IMR-90 (cell line): ENCODE data around the gene TMEM238. TPM values are rescaled to one million over a fixed set of nuclear protein-coding genes. Genes with fewer than 3 reads are reported as not detected.

Source experiments
- ATAC-seq: fragments of 200-7000 bp; cut with Tn5 transposase; 2 replicates; pipeline ENCODE4 v1.9.1; 2020; ENCODE audit warnings: low read depth, mild to moderate bottlenecking, moderate library complexity
- BruUV-seq: library from RNA; stranded (reverse); fragments of 400-500 nt; replicated peaks from 2 replicates; lab custom pipeline; 2021; lab: Mats Ljungman, UMichigan
- CTCF ChIA-PET: fragments of 300-600 bp; formaldehyde crosslinking; extraction: SDS; loops from one replicate; lab custom pipeline; 2021; ENCODE audit warnings: antibody characterized with exemption; lab: Yijun Ruan, JAX
- POLR2A ChIA-PET: fragments of 300-600 bp; sonication (Branson Sonifier 250); formaldehyde crosslinking; loops from one replicate; lab custom pipeline; 2022; ENCODE audit warnings: antibody characterized with exemption; ENCODE audit not compliant: unreplicated experiment; lab: Charles Lee
- DNase-seq: peaks from one replicate; pipeline ENCODE4 v3.0.0; 2013
- H2AFZ ChIP-seq: replicated peaks from 2 replicates; pipeline ENCODE3; 2013; ENCODE audit warnings: low read length, mild to moderate bottlenecking; ENCODE audit not compliant: poor library complexity
- H2AK5ac ChIP-seq: 2 replicates; pipeline ENCODE4 v1.6.1; 2013; ENCODE audit warnings: low read depth, low read length, inconsistent platforms
- H2AK9ac ChIP-seq: replicated peaks from 2 replicates; pipeline ENCODE3; 2013; ENCODE audit warnings: mild to moderate bottlenecking, low read depth, low read length, moderate library complexity; ENCODE audit not compliant: poor library complexity
- H2BK120ac ChIP-seq: 2 replicates; pipeline ENCODE4 v1.6.1; 2013; ENCODE audit warnings: low read depth, low read length, inconsistent platforms
- H2BK15ac ChIP-seq: 3 replicates; pipeline ENCODE4 v1.6.1; 2013; ENCODE audit warnings: low read depth, low read length, inconsistent platforms
- H2BK20ac ChIP-seq: 2 replicates; pipeline ENCODE4 v1.6.1; 2013; ENCODE audit warnings: low read depth, mild to moderate bottlenecking, inconsistent platforms, low read length, moderate library complexity
- H2BK5ac ChIP-seq: 2 replicates; pipeline ENCODE4 v1.6.1; 2013; ENCODE audit warnings: mild to moderate bottlenecking, low read depth, low read length, inconsistent platforms; ENCODE audit not compliant: poor library complexity, severe bottlenecking
- H3K14ac ChIP-seq: replicated peaks from 2 replicates; pipeline ENCODE4 v1.6.1; 2013; ENCODE audit warnings: low read depth, low read length, inconsistent platforms
- H3K18ac ChIP-seq: 2 replicates; pipeline ENCODE4 v1.6.1; 2013; ENCODE audit warnings: low read depth, low read length, control low read depth
- H3K23ac ChIP-seq: 2 replicates; pipeline ENCODE4 v1.6.1; 2013; ENCODE audit warnings: low read depth, low read length, inconsistent platforms
- H3K27ac ChIP-seq: 2 replicates; pipeline ENCODE4 v1.5.1; 2013; ENCODE audit warnings: mild to moderate bottlenecking, control low read depth, low read length; ENCODE audit not compliant: insufficient read depth
- H3K27me3 ChIP-seq: 2 replicates; pipeline ENCODE4 v1.6.1; 2013; ENCODE audit warnings: low read length; ENCODE audit not compliant: control insufficient read depth, insufficient read depth
- H3K36me3 ChIP-seq: 2 replicates; pipeline ENCODE4 v1.6.1; 2013; ENCODE audit warnings: low read length, mixed read lengths; ENCODE audit not compliant: control insufficient read depth, insufficient read depth
- H3K4ac ChIP-seq: 2 replicates; pipeline ENCODE4 v1.6.1; 2013; ENCODE audit warnings: low read depth, low read length, inconsistent platforms
- H3K4me1 ChIP-seq: 2 replicates; pipeline ENCODE4 v1.6.1; 2013; ENCODE audit warnings: low read length, mixed read lengths; ENCODE audit not compliant: control insufficient read depth, insufficient read depth
- H3K4me2 ChIP-seq: 2 replicates; pipeline ENCODE4 v1.6.1; 2013; ENCODE audit warnings: low read depth, mild to moderate bottlenecking, control low read depth, low read length, moderate library complexity
- H3K4me3 ChIP-seq: 2 replicates; pipeline ENCODE4 v1.5.1; 2013; ENCODE audit warnings: low read depth, mild to moderate bottlenecking, control low read depth, low read length, moderate library complexity; ENCODE audit not compliant: insufficient read depth
- H3K56ac ChIP-seq: 2 replicates; pipeline ENCODE4 v1.6.1; 2013; ENCODE audit warnings: low read length, inconsistent platforms; ENCODE audit not compliant: insufficient read depth; ENCODE audit errors: extremely low read depth
- H3K79me1 ChIP-seq, 2 experiments: 2 replicates each; pipeline ENCODE4 v1.6.1; 2013; ENCODE audit warnings: low read length in 2 of 2, inconsistent platforms in 1 of 2, low read depth in 1 of 2
- H3K9ac ChIP-seq: 2 replicates; pipeline ENCODE4 v1.6.1; 2013; ENCODE audit warnings: low read depth, low read length, control low read depth
- H3K9me1 ChIP-seq: 2 replicates; pipeline ENCODE4 v1.6.1; 2013; ENCODE audit warnings: low read length, inconsistent platforms; ENCODE audit not compliant: insufficient read depth
- H3K9me3 ChIP-seq: 2 replicates; pipeline ENCODE4 v1.6.1; 2013; ENCODE audit warnings: low read length; ENCODE audit not compliant: control insufficient read depth, insufficient read depth
- H4K20me1 ChIP-seq: 2 replicates; pipeline ENCODE4 v1.6.1; 2013; ENCODE audit warnings: low read length, inconsistent platforms; ENCODE audit not compliant: insufficient read depth
- H4K5ac ChIP-seq: 2 replicates; pipeline ENCODE4 v1.6.1; 2013; ENCODE audit warnings: mild to moderate bottlenecking, low read depth, low read length, control low read depth
- H4K8ac ChIP-seq, 2 experiments: 2 replicates each; pipeline ENCODE4 v1.6.1; 2013; ENCODE audit warnings: low read depth in 2 of 2, low read length in 2 of 2, control low read depth in 1 of 2, inconsistent platforms in 1 of 2
- H4K91ac ChIP-seq: 2 replicates; pipeline ENCODE4 v1.6.1; 2013; ENCODE audit warnings: low read depth, low read length, inconsistent platforms; ENCODE audit not compliant: insufficient read depth
- BHLHE40 ChIP-seq: fragments of 150-350 bp; IDR thresholded peaks from 2 replicates; pipeline ENCODE4 v1.6.1; 2016; ENCODE audit warnings: mild to moderate bottlenecking, low read depth, low read length
- CEBPB ChIP-seq: IDR thresholded peaks from 2 replicates; pipeline ENCODE4 v1.6.1; 2012; ENCODE audit warnings: low read depth, low read length, improper control_type of control experiment
- CTCF ChIP-seq: conservative IDR thresholded peaks from 2 replicates; pipeline ENCODE4 v1.5.1; 2012; ENCODE audit warnings: mild to moderate bottlenecking, low read depth, low read length, improper control_type of control experiment
- FOS ChIP-seq: fragments of 150-350 bp; IDR thresholded peaks from 2 replicates; pipeline ENCODE4 v1.6.1; 2016; ENCODE audit warnings: low read depth, low read length
- MAFK ChIP-seq: IDR thresholded peaks from 2 replicates; pipeline ENCODE4 v1.6.1; 2012; ENCODE audit warnings: low read depth, low read length, improper control_type of control experiment
- MAZ ChIP-seq: IDR thresholded peaks from 2 replicates; pipeline ENCODE4 v1.6.1; 2012; ENCODE audit warnings: low read depth, mild to moderate bottlenecking, low read length, improper control_type of control experiment, moderate library complexity, borderline replicate concordance
- MXI1 ChIP-seq: IDR thresholded peaks from 2 replicates; pipeline ENCODE4 v1.6.1; 2012; ENCODE audit warnings: low read depth, mild to moderate bottlenecking, low read length, moderate library complexity, borderline replicate concordance
- NFE2L2 ChIP-seq: fragments of 150-350 bp; IDR thresholded peaks from 2 replicates; pipeline ENCODE4 v1.6.1; 2016; ENCODE audit warnings: low read depth, mild to moderate bottlenecking, low read length
- POLR2A ChIP-seq: IDR thresholded peaks from 2 replicates; pipeline ENCODE4 v1.6.1; 2012; ENCODE audit warnings: mild to moderate bottlenecking, low read depth, low read length
- RAD21 ChIP-seq: IDR thresholded peaks from 2 replicates; pipeline ENCODE4 v1.6.1; 2012; ENCODE audit warnings: low read length, improper control_type of control experiment
- RCOR1 ChIP-seq: IDR thresholded peaks from 2 replicates; pipeline ENCODE4 v1.6.1; 2012; ENCODE audit warnings: mild to moderate bottlenecking, low read length, improper control_type of control experiment; ENCODE audit not compliant: insufficient replicate concordance
- RFX5 ChIP-seq: IDR thresholded peaks from 2 replicates; pipeline ENCODE4 v1.8.0; 2012; ENCODE audit warnings: low read depth, mild to moderate bottlenecking, low read length, moderate library complexity
- SMC3 ChIP-seq: fragments of 150-350 bp; IDR thresholded peaks from 2 replicates; pipeline ENCODE4 v1.6.1; 2016; ENCODE audit warnings: low read depth, mild to moderate bottlenecking, antibody characterized with exemption, low read length, moderate library complexity
- USF2 ChIP-seq: fragments of 150-350 bp; IDR thresholded peaks from 2 replicates; pipeline ENCODE4 v1.6.1; 2017; ENCODE audit warnings: mild to moderate bottlenecking, antibody characterized with exemption, low read length, low read depth
- WGBS, 2 experiments: methylation state at CpG; one replicate each; pipeline versions ENCODE4 v1.1.5 to v1.1.7; 2013; ENCODE audit warnings: missing lambda C conversion rate in 2 of 2; ENCODE audit not compliant: insufficient read length in 1 of 2; ENCODE audit errors: extremely low coverage in 2 of 2; 5-methylcytosine and 5-hydroxymethylcytosine counted together
- dilution Hi-C: fragments of 300-500 bp; cut with HindIII; formaldehyde crosslinking; loops from one replicate; pipeline ENCODE4 v1.14.3; 2018; ENCODE audit warnings: low sequenced_read_pairs; ENCODE audit not compliant: unreplicated experiment
- in situ Hi-C: fragments of 300-500 bp; cut with MboI; formaldehyde crosslinking; loops from 3 replicates; pipeline ENCODE4 v1.14.3; 2019; ENCODE audit warnings: low sequenced_read_pairs, inconsistent platforms, mixed read lengths
- intact Hi-C: fragments of 100-400 bp; cut with micrococcal nuclease; formaldehyde crosslinking; loops from 2 replicates; pipeline ENCODE4 v1.10.0; 2022
- polyA plus RNA-seq, 3 experiments: library from polyadenylated mRNA; depleted of rRNA; stranded (reverse); fragments of >200 nt; gene quantifications; 2 replicates each; pipeline ENCODE4 v1.2.3, GENCODE V29; 2012; ENCODE audit warnings: low replicate concordance in 1 of 3
- total RNA-seq: library from RNA; depleted of rRNA; stranded (reverse); fragments of >200 nt; gene quantifications from 2 replicates; pipeline ENCODE4 v1.2.3, GENCODE V29; 2012

TMEM238 gene
- total and polyA plus RNA-seq, 2 of the 4 experiments (the other 2 are of a cell fraction): not detected

DNA sequence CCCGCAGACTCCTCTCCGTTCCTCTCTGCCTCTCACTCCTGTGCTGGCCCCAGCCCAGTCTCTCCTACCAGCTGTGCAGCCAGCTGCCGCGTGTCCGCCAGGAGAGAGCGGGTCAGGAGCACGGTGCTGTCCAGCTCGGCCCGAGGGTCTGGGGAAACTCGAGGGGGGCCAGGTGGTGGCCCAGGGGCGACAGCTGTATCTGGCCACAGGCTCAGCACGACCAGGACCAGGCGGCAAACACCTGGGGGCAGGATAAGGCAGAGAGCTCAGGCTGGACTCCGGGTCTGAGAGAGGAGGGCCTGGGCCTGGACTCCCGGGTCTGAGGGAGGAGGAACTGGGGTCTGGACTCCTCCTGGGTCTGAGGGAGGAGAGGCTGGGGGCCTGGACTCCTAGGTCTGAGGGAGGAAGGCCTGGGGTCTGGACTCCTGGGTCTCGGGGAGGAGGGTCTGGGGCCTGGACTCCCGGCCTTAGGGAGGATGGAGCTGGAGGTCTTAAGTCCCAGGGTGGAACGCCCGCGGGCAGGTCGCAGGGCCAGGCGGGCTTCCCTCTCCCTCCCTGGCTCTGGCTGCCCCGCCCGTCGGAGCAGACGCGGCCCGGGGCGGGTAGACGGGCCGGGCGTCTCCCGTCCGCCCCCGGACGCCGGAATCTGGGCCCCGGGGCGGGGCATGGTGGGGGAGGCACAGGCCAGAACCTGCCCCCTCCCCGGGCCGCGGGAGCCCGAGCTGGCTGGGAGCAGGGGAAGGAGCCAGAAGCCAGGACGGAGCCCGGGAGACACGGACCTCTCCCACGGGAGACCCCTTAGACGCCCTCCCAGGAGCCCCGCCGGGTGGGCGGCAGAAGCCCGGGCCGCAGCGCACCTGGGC, 15.2 kb downstream of the TMEM238 start:
- Histone ChIP-seq H3K9me3 (no peaks in the 10 kb centered on the region), H3K9ac (peak overlapping the region; percentile 72), H3K27me3 (no peaks in the 10 kb centered on the region), H4K91ac (peak overlapping the region; percentile 68), H3K79me1 (peaks cover 5 to 54% of the 10 kb centered on the region in 2 experiments; a peak in 3 of 4 replicates), H4K5ac (peak overlapping the region; percentile 82), H3K4me2 (peak overlapping the region; percentile 83), H3K18ac (peak overlapping the region; percentile 33; the same call in 1 of the 2 replicates), H3K14ac (peak overlapping the region; percentile 89), H4K8ac (peak overlapping the region; percentile 75 to 80), H3K27ac (peak overlapping the region; percentile 78), H2AK9ac (peak overlapping the region; percentile 99), H3K23ac (peak overlapping the region; percentile 64), H2BK120ac (peak overlapping the region; percentile 52), H3K4me1 (peaks cover 36% of the 10 kb centered on the region), H2BK5ac (peak overlapping the region; percentile 63), H4K20me1 (peaks cover 49% of the 10 kb centered on the region), H2AK5ac (peak overlapping the region; percentile 70; the same call in 1 of the 2 replicates), H2BK15ac (no peak overlapping the region), H3K4me3 (peak overlapping the region; percentile 73), H3K9me1 (peaks cover 11% of the 10 kb centered on the region; the same call in 1 of the 2 replicates), H2BK20ac (no peak overlapping the region), H3K36me3 (peaks cover 26% of the 10 kb centered on the region), H3K4ac (peak overlapping the region; percentile 92), H3K56ac (peak overlapping the region; percentile 65), H2AFZ (peak overlapping the region; percentile 80)
- ChIA-PET POLR2A (interaction anchor here (0.6 to 1.4 kb wide), 3 partner anchors 15 to 228 kb away, joined by 3 to 5 read pairs (median 4); partner anchors contain the start of genes TMEM238 and UBE2S), CTCF (no interaction called here)
- WGBS, 2 experiments: 28% methylated on average over 7 of the region's 54 CpGs; no CpG with 5 or more reads in 1 of the 2 experiments
- peak; percentile 49 for DNase-seq
- in situ Hi-C loops (no loop called here), intact Hi-C loops (no loop called here), dilution Hi-C loops (no loop called here)
- ATAC-seq: peak; percentile 67
- no TSS peak for BruUV-seq
- TF ChIP-seq FOS: no peak
- TF ChIP-seq RCOR1: no peak
- TF ChIP-seq SMC3: no peak
- TF ChIP-seq CTCF: no peak
- TF ChIP-seq CEBPB: no peak
- no peak for TF ChIP-seq BHLHE40
- peak; percentile 12; the same call in 1 of the 2 replicates for TF ChIP-seq MXI1
- no peak for TF ChIP-seq MAFK
- TF ChIP-seq MAZ: peak; percentile 96
- TF ChIP-seq POLR2A: peak; percentile 66
- no peak for TF ChIP-seq NFE2L2
- TF ChIP-seq RFX5: no peak
- no peak for TF ChIP-seq RAD21
- TF ChIP-seq USF2: no peak
